ENCODE results near the gene XYLT1.

- TF ChIP-seq CTCF (IDR thresholded peaks at IDR 0.05; ENCODE audit: low read depth, low read length, poor library complexity, severe bottlenecking) (no peak), EZH2phosphoT487 (IDR thresholded peaks at IDR 0.05; ENCODE audit: borderline replicate concordance, low read length) (no peak)
These were observed 183.5 kb downstream of the XYLT1 start for GRCh38 chr16:17287166-17287800.

Data from DOHH2 (cell line).